Omental fat pad (tissue), 4 donors: ENCODE data around the gene FBXW12. TPM values are rescaled to one million over a fixed set of nuclear protein-coding genes. Genes with fewer than 3 reads are reported as not detected.
"Not testable (repeated sequence)": the region's sequence is repeated elsewhere in the genome, so short reads cannot be mapped to it uniquely, and the experiment has no call there.

Source experiments
- ATAC-seq: fragments of 150-250 bp; one replicate; pipeline ENCODE4 v1.9.1; 2016; ENCODE audit warnings: mild to moderate bottlenecking, moderate library complexity; ENCODE audit not compliant: low FRiP score
- DNase-seq: peaks from one replicate; pipeline ENCODE4 v3.0.0-alpha.2; 2019; ENCODE audit warnings: low spot score
- CTCF ChIP-seq, 3 donors: fragments of 450-650 bp; IDR thresholded peaks; one replicate each; pipeline ENCODE4 v1.5.1; 2016 to 2017; ENCODE audit warnings: antibody characterized with exemption in 3 of 3, mild to moderate bottlenecking in 3 of 3, moderate library complexity in 2 of 3
- total RNA-seq, 4 donors: library from RNA; depleted of rRNA; stranded (reverse); fragments of >200 nt; gene quantifications; one replicate each; pipeline ENCODE4 v1.1.0, GENCODE V29; 2016

FBXW12 gene
- total RNA-seq: not detected

- DNase-seq (no peak), ATAC-seq (no peak)
- no peak for TF ChIP-seq CTCF (IDR thresholded peaks at IDR 0.05)
These were observed at the start of gene FBXW12 for GRCh38 chr3:48371651-48372376. Gene FBXW12, plus strand, starts transcription at chr3:48372219. Its CDS starts 549 bp downstream, at chr3:48372768.

GRCh38 chr3:48331706-48332435 lies 40.1 kb upstream of the FBXW12 start:
- not testable (repeated sequence) for ATAC-seq, DNase-seq

- not testable (repeated sequence) for ATAC-seq, DNase-seq
These were observed 38.4 kb upstream of the FBXW12 start, which contains the start of gene SPINK8 for GRCh38 chr3:48333346-48334245. Gene SPINK8, minus strand, starts transcription at chr3:48333661. Its CDS starts 5,320 bp downstream, at chr3:48328341.

GRCh38 chr3:48334605-48335004 lies 37.4 kb upstream of the FBXW12 start:
- DNase-seq (no peak), ATAC-seq (no peak)
- no peak for TF ChIP-seq CTCF (IDR thresholded peaks at IDR 0.05)

GRCh38 chr3:48335286-48335685 lies 36.7 kb upstream of the FBXW12 start:
- DNase-seq, ATAC-seq: not testable (repeated sequence)

- not testable (repeated sequence) for DNase-seq, ATAC-seq
These were observed 34.5 kb upstream of the FBXW12 start for GRCh38 chr3:48337536-48337935.

GRCh38 chr3:48338635-48339034 lies 33.4 kb upstream of the FBXW12 start:
- DNase-seq: no peak
- ATAC-seq: no peak
- TF ChIP-seq CTCF (IDR thresholded peaks at IDR 0.05): no peak

GRCh38 chr3:48343432-48343831 lies 28.6 kb upstream of the FBXW12 start:
- ATAC-seq: no peak
- no peak for TF ChIP-seq CTCF (IDR thresholded peaks at IDR 0.05)
- DNase-seq: no peak
